ENCODE data around the gene QSER1.
"Not testable (repeated sequence)": the region's sequence is repeated elsewhere in the genome, so short reads cannot be mapped to it uniquely, and the experiment has no call there.

QSER1 gene

GRCh38 chr11:32931606-32932005 lies 39.0 kb downstream of the QSER1 start:
- no peak overlapping the region for H3K4me3 ChIP-seq (ENCODE audit: low read length)
- no peak for TF ChIP-seq CTCF (conservative IDR thresholded peaks at IDR 0.05; ENCODE audit: low read length)
- no peak for DNase-seq (ENCODE audit: low read depth)

GRCh38 chr11:32932196-32932595 lies 39.6 kb downstream of the QSER1 start:
- no peak overlapping the region for H3K4me3 ChIP-seq (ENCODE audit: low read length)
- TF ChIP-seq CTCF (conservative IDR thresholded peaks at IDR 0.05; ENCODE audit: low read length): no peak
- no peak for DNase-seq (ENCODE audit: low read depth)

- TF ChIP-seq CTCF (conservative IDR thresholded peaks at IDR 0.05; ENCODE audit: low read length): no peak
- no peak for DNase-seq (ENCODE audit: low read depth)
These were observed 42.9 kb downstream of the QSER1 start for GRCh38 chr11:32935462-32936029.

GRCh38 chr11:32936178-32936577 lies 43.6 kb downstream of the QSER1 start:
- DNase-seq (ENCODE audit: low read depth); H3K4me3 ChIP-seq (ENCODE audit: low read length): not testable (repeated sequence)

More at GRCh38 chr11:32935462-32936029, 42.9 kb downstream of the QSER1 start:
- H3K4me3 ChIP-seq (ENCODE audit: low read length): no peak overlapping the region

- H3K4me3 ChIP-seq (ENCODE audit: low read length); DNase-seq (ENCODE audit: low read depth): not testable (repeated sequence)
These were observed 44.7 kb downstream of the QSER1 start for GRCh38 chr11:32937283-32937682.

GRCh38 chr11:32939046-32939445 lies 46.4 kb downstream of the QSER1 start:
- no peak overlapping the region for H3K4me3 ChIP-seq (ENCODE audit: low read length)
- no peak for TF ChIP-seq CTCF (conservative IDR thresholded peaks at IDR 0.05; ENCODE audit: low read length)
- no peak for DNase-seq (ENCODE audit: low read depth)

- no peak for DNase-seq (ENCODE audit: low read depth)
- H3K4me3 ChIP-seq (ENCODE audit: low read length): no peak overlapping the region
- TF ChIP-seq CTCF (conservative IDR thresholded peaks at IDR 0.05; ENCODE audit: low read length): no peak
These were observed 47.3 kb downstream of the QSER1 start for GRCh38 chr11:32939866-32940265.

GRCh38 chr11:32940865-32941264 lies 48.3 kb downstream of the QSER1 start:
- H3K4me3 ChIP-seq (ENCODE audit: low read length): no peak overlapping the region
- no peak for DNase-seq (ENCODE audit: low read depth)
- no peak for TF ChIP-seq CTCF (conservative IDR thresholded peaks at IDR 0.05; ENCODE audit: low read length)
